GM12878 (cell line): ENCODE measurements around the gene LIG3. TPM values are rescaled to one million over a fixed set of nuclear protein-coding genes. Genes with fewer than 3 reads are reported as not detected.

Source experiments
- ATAC-seq: fragments of 200-7000 bp; cut with Tn5 transposase; 3 replicates; pipeline ENCODE4 v1.9.1; 2020; ENCODE audit warnings: mild to moderate bottlenecking, moderate library complexity
- BruUV-seq: library from RNA; stranded (reverse); fragments of 400-500 nt; replicated peaks from 2 replicates; lab custom pipeline; 2021; lab: Mats Ljungman, UMichigan
- CTCF ChIA-PET: fragments of 300-600 bp; sonication (Branson Sonifier 250); formaldehyde crosslinking; extraction: SDS; loops from one replicate; lab custom pipeline; 2021; ENCODE audit warnings: inconsistent platforms; lab: Yijun Ruan, JAX
- POLR2A ChIA-PET: fragments of 350-600 bp; formaldehyde crosslinking; extraction: SDS; loops from one replicate; lab custom pipeline; 2021; ENCODE audit warnings: inconsistent platforms; lab: Charles Lee
- RAD21 ChIA-PET: fragments of 300-600 bp; sonication (Branson Sonifier 250); formaldehyde crosslinking; loops from one replicate; lab custom pipeline; 2023; ENCODE audit warnings: antibody characterized with exemption; ENCODE audit not compliant: unreplicated experiment; lab: Charles Lee
- SMC1A ChIA-PET: fragments of 300-600 bp; sonication (Branson Sonifier 250); formaldehyde crosslinking; loops from one replicate; lab custom pipeline; 2023; ENCODE audit not compliant: unreplicated experiment, uncharacterized antibody; lab: Charles Lee
- DNase-seq: peaks from one replicate; pipeline ENCODE4 v3.0.0-alpha.2; 2011; ENCODE audit warnings: low read depth, low spot score
- FAIRE-seq: peaks from 3 replicates; lab custom pipeline; 2011; peaks lifted over from hg19 to GRCh38; lab: Jason Lieb, UNC
- H2AFZ ChIP-seq: 2 replicates; pipeline ENCODE4 v1.6.0; 2011; ENCODE audit warnings: low read depth, low read length, control low read depth; ENCODE audit not compliant: control insufficient read depth
- H3K27ac ChIP-seq: 2 replicates; pipeline ENCODE4 v1.5.1; 2011; ENCODE audit warnings: control low read depth; ENCODE audit not compliant: control insufficient read depth, insufficient read depth
- H3K27me3 ChIP-seq, 2 experiments: replicated peaks in 1 of 2; 2 replicates each; pipeline versions ENCODE4 v1.6.0 to v1.6.1; 2011; ENCODE audit warnings: low read length in 1 of 2; ENCODE audit not compliant: control insufficient read depth in 2 of 2, insufficient read depth in 2 of 2
- H3K36me3 ChIP-seq, 2 experiments: 2 replicates each; pipeline ENCODE4 v1.5.1; 2011; ENCODE audit warnings: low read length in 1 of 2; ENCODE audit not compliant: control insufficient read depth in 2 of 2, insufficient read depth in 2 of 2
- H3K4me1 ChIP-seq: 2 replicates; pipeline ENCODE4 v1.6.1; 2011; ENCODE audit warnings: mild to moderate bottlenecking, low read length, moderate library complexity, mixed read lengths; ENCODE audit not compliant: control insufficient read depth, insufficient read depth
- H3K4me2 ChIP-seq: 2 replicates; pipeline ENCODE4 v1.6.0; 2011; ENCODE audit warnings: control low read depth; ENCODE audit not compliant: control insufficient read depth, insufficient read depth
- H3K4me3 ChIP-seq: fragments of 200-600 bp; sonication (generic); 2 replicates; pipeline ENCODE4 v1.5.1; 2016
- H3K79me2 ChIP-seq: 2 replicates; pipeline ENCODE4 v1.6.0; 2011; ENCODE audit warnings: low read length; ENCODE audit not compliant: control insufficient read depth, insufficient read depth
- H3K9ac ChIP-seq: 2 replicates; pipeline ENCODE4 v1.8.0; 2011; ENCODE audit warnings: low read length, control low read depth, mixed read lengths; ENCODE audit not compliant: control insufficient read depth, insufficient read depth
- H3K9me3 ChIP-seq: replicated peaks from 3 replicates; pipeline ENCODE4 v1.5.1; 2011; ENCODE audit warnings: mild to moderate bottlenecking, low read length; ENCODE audit not compliant: control insufficient read depth, insufficient read depth
- H4K20me1 ChIP-seq: 2 replicates; pipeline ENCODE4 v1.6.0; 2011; ENCODE audit not compliant: control insufficient read depth, insufficient read depth
- ATF7 ChIP-seq: fragments of 450-650 bp; IDR thresholded peaks from 2 replicates; pipeline ENCODE4 v1.6.1; 2016; ENCODE audit warnings: low read depth, mild to moderate bottlenecking
- BCL11A ChIP-seq: IDR thresholded peaks from 2 replicates; pipeline ENCODE4 v1.6.1; 2011; ENCODE audit warnings: low read depth, low read length
- EP300 ChIP-seq, 2 experiments: fragments of 150-350 bp in 1 of 2; IDR thresholded peaks; 2 replicates each; pipeline ENCODE4 v1.6.1; 2011 to 2012; ENCODE audit warnings: low read depth in 2 of 2, low read length in 2 of 2, borderline replicate concordance in 1 of 2, improper control_type of control experiment in 1 of 2, inconsistent platforms in 1 of 2; ENCODE audit not compliant: control insufficient read depth in 1 of 2
- IKZF1 ChIP-seq: fragments of 450-650 bp; conservative IDR thresholded peaks from 2 replicates; pipeline ENCODE4 v1.6.1; 2017; ENCODE audit warnings: antibody characterized with exemption, mild to moderate bottlenecking
- IKZF2 ChIP-seq, 2 experiments: fragments of 450-650 bp; IDR thresholded peaks; 2 replicates each; pipeline ENCODE4 v1.6.1; 2017; ENCODE audit warnings: mild to moderate bottlenecking in 2 of 2, moderate library complexity in 2 of 2
- RCOR1 ChIP-seq: conservative IDR thresholded peaks from 2 replicates; pipeline ENCODE4 v1.6.1; 2012; ENCODE audit warnings: low read depth, low read length, improper control_type of control experiment
- RUNX3 ChIP-seq: IDR thresholded peaks from 2 replicates; pipeline ENCODE4 v1.6.1; 2012; ENCODE audit warnings: low read length, inconsistent platforms
- SIX5 ChIP-seq: IDR thresholded peaks from 2 replicates; pipeline ENCODE4 v1.6.1; 2011; ENCODE audit warnings: mild to moderate bottlenecking, low read depth, low read length, moderate library complexity; ENCODE audit not compliant: severe bottlenecking
- in situ Hi-C: fragments of 300-500 bp; cut with MboI; formaldehyde crosslinking; loops from 9 replicates; pipeline ENCODE4 v1.14.3; 2018; ENCODE audit warnings: mixed read lengths
- intact Hi-C: fragments of 100-400 bp; cut with micrococcal nuclease; formaldehyde crosslinking; loops from one replicate; pipeline ENCODE4 v1.14.2; 2022; ENCODE audit not compliant: unreplicated experiment
- polyA plus RNA-seq, 11 experiments: library from polyadenylated mRNA; depleted of rRNA in 4 of 11; unstranded in 6 of 11; stranded (reverse) in 5 of 11; fragments of >200 nt; fragmentation: Nextera tagmentation in 4 of 11; fragmentation: Illumina TruSeq in 1 of 11; extraction: Ambion mirVana in 4 of 11; extraction: Trizol in 1 of 11; gene quantifications; 1 replicate in 1 of 11; 2 replicates in 10 of 11; pipeline versions ENCODE4 v1.2.1 to v1.2.3, GENCODE V29; 2011 to 2016; ENCODE audit warnings: inconsistent platforms in 2 of 11, missing spikeins in 2 of 11, low read depth in 1 of 11
- total RNA-seq, 4 experiments: library from RNA; depleted of rRNA in 3 of 4; stranded (reverse); fragments of >200 nt in 3 of 4; fragmentation: Illumina TruSeq in 1 of 4; extraction: Trizol in 1 of 4; gene quantifications; 2 replicates each; pipeline versions ENCODE4 v1.2.1 to v1.2.3, GENCODE V29; 2013 to 2021
- TF ChIP-seq, protein P1 (sequence below), 3 experiments: IDR thresholded peaks in 2 of 3; conservative IDR thresholded peaks in 1 of 3; 2 replicates each; pipeline ENCODE4 v1.5.1; 2011; ENCODE audit warnings: low read depth in 3 of 3, low read length in 3 of 3, mild to moderate bottlenecking in 3 of 3, control low read depth in 2 of 3, moderate library complexity in 2 of 3, inconsistent platforms in 1 of 3, mixed read lengths in 1 of 3; ENCODE audit not compliant: control insufficient read depth in 2 of 3, insufficient read depth in 1 of 3; ENCODE audit errors: extremely low read depth in 1 of 3
- TF ChIP-seq, protein P2 (sequence below): fragments of 450-650 bp; IDR thresholded peaks from 2 replicates; pipeline ENCODE4 v1.6.1; 2017; ENCODE audit warnings: low read depth, mild to moderate bottlenecking, moderate library complexity

LIG3 gene
- total and polyA plus RNA-seq, 10 of the 15 experiments (the other 5 are each of a cell fraction or from before 2014, with no cell fraction given) = 6.5 to 45.4 (median 31.0) TPM

DNA sequence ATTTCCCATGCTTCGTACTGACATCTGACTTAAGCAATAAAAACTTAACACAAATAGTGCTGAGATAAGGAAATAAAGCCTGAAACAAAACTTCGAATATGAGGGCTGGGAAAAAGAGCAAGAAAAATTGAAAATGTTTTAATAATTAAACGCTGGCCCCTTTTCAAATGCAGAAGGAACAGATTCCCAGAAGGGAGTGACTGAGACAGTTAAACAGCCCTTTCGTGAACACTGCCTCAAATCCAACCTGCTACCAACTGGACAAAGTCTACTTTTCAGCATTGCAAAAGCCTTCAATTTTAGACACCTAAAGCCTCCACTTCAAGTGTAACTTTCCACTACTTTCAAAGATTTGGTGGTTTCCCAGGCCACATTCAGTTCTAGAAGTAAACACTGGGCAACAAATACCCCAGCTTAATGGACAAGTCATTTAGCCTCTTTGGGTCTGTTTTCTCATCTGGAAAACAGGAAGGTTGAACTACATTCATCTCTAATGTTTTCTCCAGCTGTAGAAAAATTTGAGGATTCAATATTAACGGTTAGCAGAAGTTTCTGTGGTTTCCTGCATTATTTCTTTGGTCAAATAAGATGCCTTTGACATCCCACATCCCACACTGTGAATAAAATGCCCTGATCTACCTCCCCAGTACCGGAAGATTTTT is 71.4 kb downstream of the LIG3 start (continued):
- TF ChIP-seq, protein P1, sequence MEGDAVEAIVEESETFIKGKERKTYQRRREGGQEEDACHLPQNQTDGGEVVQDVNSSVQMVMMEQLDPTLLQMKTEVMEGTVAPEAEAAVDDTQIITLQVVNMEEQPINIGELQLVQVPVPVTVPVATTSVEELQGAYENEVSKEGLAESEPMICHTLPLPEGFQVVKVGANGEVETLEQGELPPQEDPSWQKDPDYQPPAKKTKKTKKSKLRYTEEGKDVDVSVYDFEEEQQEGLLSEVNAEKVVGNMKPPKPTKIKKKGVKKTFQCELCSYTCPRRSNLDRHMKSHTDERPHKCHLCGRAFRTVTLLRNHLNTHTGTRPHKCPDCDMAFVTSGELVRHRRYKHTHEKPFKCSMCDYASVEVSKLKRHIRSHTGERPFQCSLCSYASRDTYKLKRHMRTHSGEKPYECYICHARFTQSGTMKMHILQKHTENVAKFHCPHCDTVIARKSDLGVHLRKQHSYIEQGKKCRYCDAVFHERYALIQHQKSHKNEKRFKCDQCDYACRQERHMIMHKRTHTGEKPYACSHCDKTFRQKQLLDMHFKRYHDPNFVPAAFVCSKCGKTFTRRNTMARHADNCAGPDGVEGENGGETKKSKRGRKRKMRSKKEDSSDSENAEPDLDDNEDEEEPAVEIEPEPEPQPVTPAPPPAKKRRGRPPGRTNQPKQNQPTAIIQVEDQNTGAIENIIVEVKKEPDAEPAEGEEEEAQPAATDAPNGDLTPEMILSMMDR (IDR thresholded peaks at IDR 0.05 in 2 of 3, conservative IDR thresholded peaks at IDR 0.05 in 1 of 3; ENCODE audit: control insufficient read depth in 2 of 3, extremely low read depth in 1 of 3, insufficient read depth in 1 of 3, low read depth in 3 of 3, low read length in 3 of 3) = no peak
- peak; percentile 77 for TF ChIP-seq RUNX3
- peak; percentile 51; the same call in 1 of the 2 replicates for TF ChIP-seq BCL11A
- TF ChIP-seq EP300 (IDR thresholded peaks at IDR 0.05; ENCODE audit: borderline replicate concordance in 1 of 2, control insufficient read depth in 1 of 2, low read depth in 2 of 2, low read length in 2 of 2) = peak in 1 of 2 experiments; percentile 46; a peak in 1 of 4 replicates

DNA sequence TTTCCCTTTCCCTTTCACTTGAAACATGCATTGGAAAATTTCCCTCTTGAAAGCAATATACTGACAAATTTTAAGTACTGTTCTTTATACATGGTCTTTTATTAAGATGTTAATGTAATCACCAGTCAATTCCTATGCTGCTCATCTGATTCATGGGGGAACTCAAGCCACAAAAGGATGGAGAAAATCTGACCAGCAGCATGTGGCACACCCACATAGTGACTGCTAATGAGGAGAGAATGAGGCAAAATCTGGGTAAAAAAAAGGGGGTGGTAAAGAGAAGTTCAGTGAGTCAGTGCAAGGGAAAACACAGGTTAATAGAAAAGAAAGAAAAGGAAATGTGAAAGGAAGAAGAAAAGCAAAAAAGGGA is 71.9 kb downstream of the LIG3 start:
- intact Hi-C loops (no loop called here), in situ Hi-C loops (no loop called here)
- no peaks in the 10 kb centered on the region for H3K9me3 ChIP-seq
- SMC1A ChIA-PET = interaction anchor here (1.8 to 12.0 kb wide), 4 partner anchors 11 to 32 kb away, joined by 6 to 221 read pairs (median 52); partner anchors contain the start of gene RFFL
- POLR2A ChIA-PET = interaction anchor here (0.9 to 2.0 kb wide), 4 partner anchors 10 to 27 kb away, joined by 3 to 10 read pairs (median 3); no protein-coding TSS in a partner anchor
- H3K4me1 ChIP-seq = peaks cover 27% of the 10 kb centered on the region
- H3K27ac ChIP-seq = peak overlapping the region; percentile 93
- H3K9ac ChIP-seq = no peak overlapping the region
- H3K27me3 ChIP-seq = no peaks in the 10 kb centered on the region
- DNase-seq (no peak), FAIRE-seq (no peak), ATAC-seq (peak; percentile 47)
- H3K4me2 ChIP-seq = peak overlapping the region; percentile 89
- CTCF ChIA-PET = interaction anchor here (1.6 to 3.1 kb wide), 2 partner anchors 12 to 38 kb away, joined by 6 to 23 read pairs; partner anchors contain the start of gene RFFL
- H3K4me3 ChIP-seq = peak overlapping the region; percentile 4; the same call in 1 of the 2 replicates
- H3K36me3 ChIP-seq = peaks cover 0 to 1% of the 10 kb centered on the region in 2 experiments; a peak in 1 of 4 replicates
- no peaks in the 10 kb centered on the region for H4K20me1 ChIP-seq
- no TSS peak for BruUV-seq
- H2AFZ ChIP-seq = no peak overlapping the region
- TF ChIP-seq SIX5 (no peak), ATF7 (0 out of 2 replicates have a peak, but pooled peaks have one; percentile 11), IKZF2 (IDR thresholded peaks at IDR 0.05) (peak in 1 of 2 experiments; percentile 43; a peak in 2 of 4 replicates), IKZF1 (peak; percentile 45; the same call in 1 of the 2 replicates), RCOR1 (no peak)
- TF ChIP-seq, protein P2, sequence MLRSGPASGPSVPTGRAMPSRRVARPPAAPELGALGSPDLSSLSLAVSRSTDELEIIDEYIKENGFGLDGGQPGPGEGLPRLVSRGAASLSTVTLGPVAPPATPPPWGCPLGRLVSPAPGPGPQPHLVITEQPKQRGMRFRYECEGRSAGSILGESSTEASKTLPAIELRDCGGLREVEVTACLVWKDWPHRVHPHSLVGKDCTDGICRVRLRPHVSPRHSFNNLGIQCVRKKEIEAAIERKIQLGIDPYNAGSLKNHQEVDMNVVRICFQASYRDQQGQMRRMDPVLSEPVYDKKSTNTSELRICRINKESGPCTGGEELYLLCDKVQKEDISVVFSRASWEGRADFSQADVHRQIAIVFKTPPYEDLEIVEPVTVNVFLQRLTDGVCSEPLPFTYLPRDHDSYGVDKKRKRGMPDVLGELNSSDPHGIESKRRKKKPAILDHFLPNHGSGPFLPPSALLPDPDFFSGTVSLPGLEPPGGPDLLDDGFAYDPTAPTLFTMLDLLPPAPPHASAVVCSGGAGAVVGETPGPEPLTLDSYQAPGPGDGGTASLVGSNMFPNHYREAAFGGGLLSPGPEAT = 0 out of 2 replicates have a peak, but pooled peaks have one; percentile 15
- RAD21 ChIA-PET = interaction anchor here (1.1 to 6.9 kb wide), 4 partner anchors 12 to 67 kb away, joined by 3 to 73 read pairs (median 17); partner anchors contain the start of gene RFFL
- peaks cover 33% of the 10 kb centered on the region for H3K79me2 ChIP-seq
